Activated naive CD4-positive, alpha-beta T cell treated with Interleukin-2 at 50 U/mL for 16 hours (primary cell): ENCODE results near the gene TMEM181.
A peak's percentile ranks its signal among the peaks of the same experiment; 100 is the strongest.
"Not testable (repeated sequence)": the region's sequence is repeated elsewhere in the genome, so short reads cannot be mapped to it uniquely, and the experiment has no call there.

Experiments
- DNase-seq: peaks from one replicate; pipeline ENCODE4 v3.0.0-alpha.2; 2020

The TMEM181 gene

GRCh38 chr6:158539413-158539812, 20.5 kb upstream of the TMEM181 start:
- DNase-seq = no peak

GRCh38 chr6:158539881-158540280, 20.0 kb upstream of the TMEM181 start:
- no peak for DNase-seq

- no peak for DNase-seq
Measured at GRCh38 chr6:158543606-158544185, 16.2 kb upstream of the TMEM181 start.

GRCh38 chr6:158544428-158544827, 15.5 kb upstream of the TMEM181 start:
- no peak for DNase-seq

GRCh38 chr6:158545043-158545966, 14.6 kb upstream of the TMEM181 start:
- DNase-seq = no peak

DNA sequence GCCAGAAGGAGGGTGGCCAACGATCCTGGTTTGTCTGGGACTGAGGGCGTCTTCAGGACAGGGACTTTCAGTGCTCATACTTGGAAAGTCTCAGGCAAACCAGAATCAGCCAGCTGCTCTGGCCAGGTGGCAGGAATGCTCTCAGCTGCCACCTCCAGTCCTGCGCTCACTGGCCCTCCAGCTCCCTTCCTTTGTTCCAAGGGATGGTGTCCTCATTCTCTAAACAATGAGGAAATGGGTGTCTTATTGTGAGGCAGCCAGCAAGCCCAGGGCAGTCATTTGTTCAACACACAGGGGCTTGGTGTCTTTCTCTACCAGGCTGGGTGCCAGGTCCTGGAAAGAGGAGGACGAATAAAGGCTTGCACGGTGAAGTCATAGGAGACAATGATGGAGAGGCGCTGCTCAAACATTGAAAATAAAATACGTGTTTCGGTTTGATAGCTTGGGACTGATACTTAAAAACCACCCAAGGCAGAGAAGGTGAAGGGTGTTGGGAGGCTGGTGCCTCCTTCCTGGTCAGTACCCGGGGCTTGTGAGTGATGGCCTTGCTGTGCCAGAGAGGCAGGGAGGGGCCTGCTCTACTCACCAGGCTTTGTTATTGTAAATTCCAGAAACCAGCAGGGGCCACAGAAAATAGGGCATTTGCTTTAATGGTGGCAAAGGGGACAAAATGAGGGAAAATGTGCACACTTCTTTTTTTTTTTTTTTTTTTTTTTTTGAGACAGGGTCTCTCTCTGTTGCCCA, 11.3 kb upstream of the TMEM181 start:
- no peak for DNase-seq

DNA sequence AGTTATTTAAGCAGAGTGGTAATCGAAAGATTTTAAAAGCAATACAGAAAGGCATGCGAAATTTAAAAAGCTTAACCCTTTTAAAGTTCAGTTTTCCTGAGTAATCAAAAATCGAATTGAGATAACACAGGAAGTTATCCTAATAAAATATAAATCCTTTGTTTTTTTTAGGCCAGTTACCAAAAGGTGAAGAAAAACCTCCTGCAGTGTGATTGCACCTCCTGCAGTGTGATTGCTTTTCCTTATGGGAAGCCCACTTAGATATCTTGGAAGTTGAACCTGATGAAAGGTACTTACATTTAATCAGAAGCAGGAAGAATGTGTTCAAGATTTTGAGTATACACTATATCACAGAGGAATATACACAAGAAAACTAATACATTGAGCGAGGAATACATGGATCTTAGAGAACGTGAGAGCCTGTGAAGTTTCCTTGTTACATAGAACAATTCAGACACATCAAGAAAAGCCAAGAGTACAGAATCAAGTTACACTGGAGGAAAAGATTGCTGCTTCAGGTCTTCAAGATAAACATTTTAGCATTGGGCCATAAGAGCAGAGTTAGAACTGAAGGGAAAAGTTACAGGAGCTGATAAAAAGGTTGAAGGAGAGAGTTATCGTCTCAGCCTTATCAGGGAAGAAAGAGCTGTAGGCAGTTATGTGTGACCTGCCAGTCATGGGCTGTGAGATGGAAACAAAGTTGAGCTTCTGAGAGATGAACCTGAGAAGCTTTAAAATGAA, 7.7 kb upstream of the TMEM181 start:
- no peak for DNase-seq

- no peak for DNase-seq
Measured at GRCh38 chr6:158552796-158553138, 7.1 kb upstream of the TMEM181 start.

DNA sequence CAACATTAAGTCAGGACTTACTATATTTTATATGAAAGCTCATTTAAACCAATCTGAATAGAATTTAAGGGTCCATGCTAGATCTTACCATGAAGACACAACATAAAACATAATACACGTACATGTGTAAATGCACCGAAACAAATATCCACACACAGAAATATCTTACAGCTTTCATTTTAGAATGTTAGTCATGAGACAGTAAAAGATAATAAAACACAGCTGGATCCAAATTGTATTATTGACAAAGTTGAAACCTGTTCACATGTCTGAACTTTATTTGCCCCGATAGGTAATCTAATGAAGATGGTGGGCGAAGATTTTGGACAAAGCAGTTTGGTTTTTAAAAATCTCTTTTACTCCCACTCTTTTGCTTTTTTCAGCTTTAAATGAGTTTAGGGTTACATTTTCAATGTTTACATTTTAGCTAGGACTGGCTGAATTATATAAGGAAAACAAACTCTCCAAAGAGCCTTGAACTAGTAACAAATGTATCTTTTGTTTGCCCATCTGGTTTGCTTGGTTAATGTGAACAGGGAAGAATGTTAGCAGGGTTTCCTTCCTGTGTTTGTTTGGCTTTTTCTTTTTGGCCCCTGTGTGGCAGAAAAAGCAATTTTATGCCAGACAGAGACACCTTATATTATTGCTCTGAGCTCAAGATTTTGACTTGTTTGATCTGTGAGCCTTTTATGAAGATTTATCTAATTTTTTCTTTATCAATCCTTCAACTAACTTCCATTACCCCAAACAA, 5.1 kb upstream of the TMEM181 start:
- DNase-seq = no peak

GRCh38 chr6:158556113-158556512, 3.8 kb upstream of the TMEM181 start:
- DNase-seq = no peak

DNA sequence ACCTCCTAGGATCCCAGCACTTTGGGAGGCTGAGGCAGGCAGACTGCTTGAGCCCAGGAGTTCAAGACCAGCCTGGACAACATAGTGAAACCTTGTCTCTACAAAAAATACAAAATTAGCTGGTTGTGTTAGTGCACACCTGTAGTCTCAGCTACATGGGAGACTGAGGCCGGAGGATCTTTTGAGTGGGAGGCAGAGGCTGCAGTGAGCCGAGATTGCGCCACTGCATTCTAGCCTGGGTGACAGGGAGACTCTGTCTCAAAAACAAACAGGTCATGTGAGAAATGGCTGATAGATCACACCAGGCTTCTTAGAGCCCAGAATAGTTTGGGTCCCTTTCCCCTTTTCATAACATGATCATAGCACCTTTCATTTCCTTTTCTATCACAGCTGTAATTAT, 2.8 kb upstream of the TMEM181 start:
- not testable (repeated sequence) for DNase-seq

DNA sequence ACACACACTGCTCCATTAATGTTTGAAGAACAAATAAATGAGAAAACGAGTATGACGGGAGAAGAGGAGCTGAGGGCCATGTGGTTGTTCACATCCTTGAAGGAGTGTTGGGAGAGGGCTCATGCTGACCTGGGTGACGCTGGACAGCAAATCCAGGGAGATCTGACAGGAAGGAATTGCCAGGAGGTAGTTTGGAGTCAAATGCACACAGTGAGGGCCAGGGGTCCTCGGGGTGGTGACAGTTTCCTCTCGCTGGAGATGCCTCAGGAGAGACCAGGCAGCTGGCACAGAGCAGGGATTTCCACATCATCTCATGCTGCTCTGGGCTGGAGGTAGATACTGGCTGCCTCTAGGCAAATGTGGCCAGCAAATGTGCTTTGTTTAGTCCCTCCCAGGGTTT, 2.0 kb upstream of the TMEM181 start:
- no peak for DNase-seq

- no peak for DNase-seq
Measured at GRCh38 chr6:158558415-158559306, 1.2 kb upstream of the TMEM181 start.

DNA sequence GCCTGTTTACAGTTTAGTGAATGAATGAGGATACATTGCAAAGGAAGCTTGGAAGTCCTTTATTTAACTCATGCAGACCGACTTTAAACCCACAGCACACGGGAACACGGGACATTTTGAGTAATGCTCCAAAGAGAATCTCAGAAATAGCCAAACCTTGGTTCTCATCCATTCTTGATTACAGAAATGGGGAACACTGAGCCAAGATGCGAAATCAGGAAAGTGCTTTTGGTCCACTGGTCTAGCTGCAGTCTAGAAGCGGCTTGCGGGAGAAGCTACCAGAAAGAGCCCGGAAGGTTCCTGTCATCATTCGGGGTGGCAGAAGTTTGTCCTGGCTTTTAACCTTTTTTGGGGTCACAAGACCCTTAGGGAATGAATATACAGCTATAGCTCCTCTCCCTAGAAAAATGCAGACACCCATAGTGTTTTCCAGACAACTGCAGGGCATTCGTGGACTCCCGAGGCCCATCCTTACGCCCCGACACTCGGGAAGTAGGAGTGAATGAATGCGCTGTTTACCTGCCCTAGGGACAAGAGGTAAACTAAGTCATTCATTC, 475 bp upstream of the TMEM181 start:
- DNase-seq = no peak

DNA sequence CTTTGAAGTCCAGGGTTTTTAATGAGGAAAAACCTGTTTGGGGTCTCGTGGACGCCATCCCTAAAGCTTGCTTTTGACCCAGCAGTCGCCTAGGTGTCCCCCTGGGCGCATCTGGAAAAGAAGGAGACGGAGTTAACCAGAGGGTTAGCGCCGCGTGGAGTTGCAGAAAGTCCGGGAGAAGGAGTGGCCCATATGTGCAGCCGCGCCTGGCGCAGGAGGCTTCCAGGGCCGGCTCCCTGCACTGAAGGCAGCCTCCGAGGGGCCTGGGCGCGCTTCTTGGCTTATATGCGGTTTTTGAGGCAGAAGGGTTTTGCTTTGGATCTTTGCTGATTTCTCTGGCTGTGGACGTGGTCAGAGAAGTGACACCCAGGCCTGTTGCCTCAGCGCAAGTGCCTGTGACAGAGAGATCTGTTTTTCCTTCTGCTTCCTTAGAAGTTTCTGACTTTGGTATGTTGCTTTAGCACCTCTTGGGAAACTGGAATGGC, 987 bp downstream of the TMEM181 start:
- no peak for DNase-seq

- no peak for DNase-seq
Measured at GRCh38 chr6:158561321-158561884, 1.5 kb downstream of the TMEM181 start.

DNA sequence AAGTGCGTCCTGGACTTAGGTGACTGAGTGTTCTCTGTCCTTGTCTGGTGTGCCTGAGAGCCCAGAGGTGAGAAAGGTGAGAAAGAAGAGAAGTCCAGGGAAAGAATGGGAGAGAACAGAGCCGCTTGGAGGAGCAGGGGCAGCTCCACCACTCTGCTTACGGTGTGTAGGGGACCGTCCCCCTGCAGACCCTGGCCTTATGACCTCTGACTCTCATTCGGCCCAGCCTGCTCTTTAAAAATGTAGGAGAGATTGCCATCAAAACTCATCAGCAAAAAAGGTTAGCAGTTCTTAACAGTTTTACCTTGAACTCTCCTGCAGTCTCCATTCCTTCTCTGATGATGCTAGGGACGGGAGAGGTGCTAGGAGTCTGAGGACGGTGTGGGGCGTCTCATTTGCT, 2.0 kb downstream of the TMEM181 start:
- DNase-seq = no peak

- DNase-seq = peak; percentile 58
Measured at GRCh38 chr6:158564243-158565121, 4.6 kb downstream of the TMEM181 start.

GRCh38 chr6:158565122-158565429, 5.2 kb downstream of the TMEM181 start:
- DNase-seq = no peak
